AG09319 (cell line): ENCODE results near the gene ADAMTSL1.

Source experiments
- DNase-seq: peaks from one replicate; pipeline ENCODE4 v3.0.0-alpha.2; 2010; ENCODE audit warnings: low read depth; ENCODE audit errors: extremely low read depth
- TF ChIP-seq, protein P1 (sequence below): IDR thresholded peaks from 2 replicates; pipeline ENCODE4 v1.5.1; 2011; ENCODE audit warnings: low read depth, mild to moderate bottlenecking, inconsistent platforms, low read length, moderate library complexity

The ADAMTSL1 gene

DNA sequence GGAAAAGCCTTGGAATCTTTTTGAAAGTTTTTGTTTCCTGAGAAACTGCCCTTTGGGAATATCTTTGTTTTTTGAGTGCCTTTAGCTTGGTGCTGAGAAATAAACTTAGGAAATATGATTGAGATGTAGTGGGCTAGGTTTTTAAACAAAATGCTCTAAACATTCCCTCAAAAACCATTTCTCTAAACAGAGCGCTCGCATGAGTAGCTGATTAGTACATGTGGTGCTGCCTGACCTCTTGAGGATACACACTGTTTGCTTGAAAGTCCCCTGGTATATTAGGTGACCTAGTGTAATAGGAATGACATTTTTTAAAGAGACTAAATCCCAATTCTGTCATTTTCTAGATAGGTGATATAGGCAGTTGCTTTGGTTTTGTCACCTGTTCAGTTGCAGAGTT lies 132.3 kb downstream of the ADAMTSL1 start:
- TF ChIP-seq, protein P1, sequence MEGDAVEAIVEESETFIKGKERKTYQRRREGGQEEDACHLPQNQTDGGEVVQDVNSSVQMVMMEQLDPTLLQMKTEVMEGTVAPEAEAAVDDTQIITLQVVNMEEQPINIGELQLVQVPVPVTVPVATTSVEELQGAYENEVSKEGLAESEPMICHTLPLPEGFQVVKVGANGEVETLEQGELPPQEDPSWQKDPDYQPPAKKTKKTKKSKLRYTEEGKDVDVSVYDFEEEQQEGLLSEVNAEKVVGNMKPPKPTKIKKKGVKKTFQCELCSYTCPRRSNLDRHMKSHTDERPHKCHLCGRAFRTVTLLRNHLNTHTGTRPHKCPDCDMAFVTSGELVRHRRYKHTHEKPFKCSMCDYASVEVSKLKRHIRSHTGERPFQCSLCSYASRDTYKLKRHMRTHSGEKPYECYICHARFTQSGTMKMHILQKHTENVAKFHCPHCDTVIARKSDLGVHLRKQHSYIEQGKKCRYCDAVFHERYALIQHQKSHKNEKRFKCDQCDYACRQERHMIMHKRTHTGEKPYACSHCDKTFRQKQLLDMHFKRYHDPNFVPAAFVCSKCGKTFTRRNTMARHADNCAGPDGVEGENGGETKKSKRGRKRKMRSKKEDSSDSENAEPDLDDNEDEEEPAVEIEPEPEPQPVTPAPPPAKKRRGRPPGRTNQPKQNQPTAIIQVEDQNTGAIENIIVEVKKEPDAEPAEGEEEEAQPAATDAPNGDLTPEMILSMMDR: no peak
- no peak for DNase-seq

DNA sequence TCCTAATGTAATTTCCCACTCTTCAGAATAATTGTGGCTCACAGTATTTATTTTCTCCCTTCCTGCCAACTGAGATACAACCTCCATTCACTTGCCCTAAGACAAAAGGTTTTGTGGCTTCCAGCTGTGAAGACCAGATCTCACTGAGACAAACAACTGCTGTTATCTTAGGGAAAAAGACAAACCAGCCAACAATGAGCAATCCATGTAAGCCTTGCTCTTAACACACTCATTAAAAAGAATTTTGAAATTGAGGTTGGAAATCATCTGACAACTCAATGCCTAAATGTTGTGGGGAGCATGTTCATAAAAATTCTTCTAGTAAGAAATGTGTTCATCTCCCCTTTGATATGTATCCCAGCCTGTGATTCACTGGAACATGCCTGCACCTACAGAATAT lies 132.9 kb downstream of the ADAMTSL1 start:
- TF ChIP-seq, protein P1: no peak
- no peak for DNase-seq

DNA sequence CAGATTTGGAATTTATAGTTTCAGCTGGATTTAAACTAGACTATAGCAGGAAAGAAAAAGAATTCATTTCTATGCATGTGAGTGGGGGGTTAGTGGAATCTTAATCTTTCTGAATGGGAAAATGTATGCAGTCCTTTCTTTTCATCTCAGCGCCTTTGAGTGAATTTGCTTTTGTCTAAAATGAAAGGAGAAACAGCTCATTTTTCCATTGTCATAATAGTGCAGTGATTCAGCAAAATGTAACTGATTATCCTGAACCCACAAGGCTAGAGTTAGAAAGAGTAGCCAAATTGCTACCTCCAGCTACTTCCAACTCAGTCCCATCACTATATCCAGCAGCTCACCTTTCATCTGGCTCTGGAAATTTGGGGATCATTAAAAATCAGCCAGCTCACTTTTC lies 134.4 kb downstream of the ADAMTSL1 start:
- no peak for DNase-seq
- TF ChIP-seq, protein P1: no peak

DNA sequence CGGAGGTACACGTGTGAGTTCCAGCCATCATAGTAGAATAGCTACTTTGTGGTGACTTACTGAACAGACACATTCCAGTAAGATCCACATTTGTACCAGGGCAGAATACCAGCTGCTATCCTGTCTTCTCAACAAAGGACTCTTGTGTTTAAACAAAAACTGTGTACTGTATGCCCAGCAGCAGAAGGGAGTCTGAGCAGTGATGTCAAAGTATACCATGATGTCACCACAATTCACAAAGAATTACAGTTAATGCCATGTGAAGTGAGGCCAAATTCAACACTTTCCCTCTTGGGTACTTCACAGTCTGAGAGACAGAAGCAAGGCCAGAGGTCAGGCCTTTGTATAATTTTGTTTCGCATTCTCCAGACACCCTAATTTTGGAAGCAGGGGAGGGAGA lies 137.0 kb downstream of the ADAMTSL1 start:
- no peak for DNase-seq

DNA sequence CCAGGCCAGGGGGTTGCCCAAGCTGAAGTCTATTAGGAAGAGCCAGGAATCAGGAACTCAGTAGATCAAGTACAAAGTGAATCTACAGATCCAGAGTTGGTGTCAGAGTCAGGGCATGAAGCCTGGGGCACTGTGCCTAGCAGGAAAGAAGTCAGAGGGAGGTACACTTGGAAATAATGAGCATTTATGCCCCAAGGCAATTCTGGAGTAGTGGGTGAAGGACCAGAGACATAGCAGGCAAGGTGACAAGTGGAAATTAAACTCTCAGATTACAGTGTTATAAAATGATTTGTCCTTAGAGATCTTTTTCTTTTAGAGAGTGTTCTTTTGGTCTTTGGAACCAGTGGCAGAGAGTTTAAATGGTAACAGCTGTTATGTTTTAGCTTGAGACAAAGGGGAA lies 138.0 kb downstream of the ADAMTSL1 start:
- TF ChIP-seq, protein P1: no peak
- DNase-seq: no peak

More for the DNA sequence above, 137.0 kb downstream of the ADAMTSL1 start:
- TF ChIP-seq, protein P1: no peak

DNA sequence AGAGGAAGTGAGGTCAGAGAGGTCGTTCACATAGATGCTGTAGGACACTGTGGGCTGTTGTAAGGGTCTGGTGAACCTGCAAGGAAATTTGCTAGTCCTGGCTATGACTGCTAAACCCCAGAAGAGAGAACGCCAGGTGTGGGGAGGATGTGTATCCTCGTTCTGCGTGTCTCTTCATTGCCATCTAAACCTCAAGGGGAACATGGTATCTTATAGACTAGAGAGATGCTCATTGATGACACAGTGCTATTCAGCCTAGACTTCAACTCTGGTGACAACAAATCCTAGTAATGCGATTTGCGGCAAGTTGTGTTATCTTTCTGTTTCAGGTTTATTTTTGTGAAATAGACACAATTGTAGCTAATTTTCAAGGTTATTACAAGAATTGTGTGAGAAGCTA lies 140.2 kb downstream of the ADAMTSL1 start:
- DNase-seq: no peak
- TF ChIP-seq, protein P1: no peak

DNA sequence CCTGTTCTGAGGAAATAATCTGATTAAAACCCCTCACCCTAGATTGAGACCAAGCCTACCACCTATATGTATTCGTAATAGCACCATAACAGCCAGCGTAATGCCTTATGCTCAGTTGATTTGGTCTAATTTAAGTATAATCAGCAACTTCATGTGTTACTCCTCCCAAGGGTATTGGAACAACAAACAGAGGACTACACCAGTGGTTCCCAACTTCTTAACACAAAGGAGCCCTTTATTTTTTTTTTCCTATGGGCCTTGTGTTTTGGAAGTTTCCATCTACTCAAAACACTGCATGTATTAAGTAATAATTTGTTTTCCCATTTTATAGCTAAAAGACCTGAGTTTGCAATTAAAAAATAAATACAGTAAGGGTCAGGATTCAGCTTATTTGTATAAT lies 140.7 kb downstream of the ADAMTSL1 start:
- TF ChIP-seq, protein P1: no peak
- DNase-seq: no peak

DNA sequence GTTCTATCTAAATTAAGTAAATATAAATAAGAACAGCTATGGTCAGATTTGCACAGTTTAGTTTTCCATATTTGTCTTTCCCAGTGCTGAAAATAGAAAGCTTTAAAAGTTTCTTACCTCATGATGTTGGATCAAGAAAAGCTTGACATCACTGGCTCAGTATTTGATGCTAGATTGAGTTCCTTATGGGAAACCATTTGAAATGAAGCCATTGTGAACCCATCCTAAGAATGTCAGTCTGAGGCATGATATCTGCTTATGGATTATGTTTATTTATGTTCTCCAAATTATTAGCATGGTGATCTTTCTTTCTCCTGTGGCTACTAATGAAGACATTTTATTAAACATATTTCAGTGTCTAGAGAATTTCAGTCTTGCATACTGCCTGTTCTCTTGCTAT lies 143.0 kb downstream of the ADAMTSL1 start:
- DNase-seq: no peak

More for the DNA sequence above, 143.0 kb downstream of the ADAMTSL1 start:
- TF ChIP-seq, protein P1: no peak
